ENCODE results near the gene ACBD7.

The ACBD7 gene

GRCh38 chr10:15084502-15084922 lies 4.1 kb downstream of the ACBD7 start:
- DNase-seq: no peak

GRCh38 chr10:15083674-15084501 lies 4.7 kb downstream of the ACBD7 start:
- DNase-seq: no peak

- no peak for DNase-seq
Measured at GRCh38 chr10:15075421-15075820, 13.2 kb downstream of the ACBD7 start.

GRCh38 chr10:15072358-15072757 lies 16.2 kb downstream of the ACBD7 start:
- no peak for DNase-seq

GRCh38 chr10:15069230-15069629 lies 19.3 kb downstream of the ACBD7 start:
- DNase-seq: no peak

GRCh38 chr10:15068802-15069201 lies 19.8 kb downstream of the ACBD7 start:
- DNase-seq: no peak

- DNase-seq: no peak
Measured at GRCh38 chr10:15067154-15067553, 21.4 kb downstream of the ACBD7 start.

- no peak for DNase-seq
Measured at GRCh38 chr10:15060638-15061037, 27.9 kb downstream of the ACBD7 start.

GRCh38 chr10:15059914-15060313 lies 28.7 kb downstream of the ACBD7 start:
- DNase-seq: no peak

- DNase-seq: no peak
Measured at GRCh38 chr10:15058689-15059088, 29.9 kb downstream of the ACBD7 start.

GRCh38 chr10:15053061-15053460 lies 35.5 kb downstream of the ACBD7 start:
- DNase-seq: no peak

GRCh38 chr10:15052121-15052520 lies 36.5 kb downstream of the ACBD7 start:
- DNase-seq: no peak

- DNase-seq: no peak
Measured at GRCh38 chr10:15049533-15049932, 39.0 kb downstream of the ACBD7 start.

GRCh38 chr10:15046626-15047025 lies 42.0 kb downstream of the ACBD7 start:
- DNase-seq: no peak

- no peak for DNase-seq
Measured at GRCh38 chr10:15045380-15045779, 43.2 kb downstream of the ACBD7 start.

- DNase-seq: no peak
Measured at GRCh38 chr10:15043674-15044073, 44.9 kb downstream of the ACBD7 start, which contains the start of gene OLAH. Gene OLAH, plus strand, starts transcription at chr10:15043943. Its CDS starts 3,346 bp downstream, at chr10:15047289.

- no peak for DNase-seq
Measured at GRCh38 chr10:15038416-15038815, 50.2 kb downstream of the ACBD7 start.

GRCh38 chr10:15037691-15038090 lies 50.9 kb downstream of the ACBD7 start:
- no peak for DNase-seq

GRCh38 chr10:15035385-15036301 lies 52.9 kb downstream of the ACBD7 start:
- DNase-seq: no peak

- DNase-seq: no peak
Measured at GRCh38 chr10:15027741-15028140, 60.8 kb downstream of the ACBD7 start.

Measured in stimulated activated CD4-positive, alpha-beta T cell treated with anti-CD3 and anti-CD28 coated beads, Interleukin-15, amount 100 ng/mL, for 24 hours (primary cell).